Stomach smooth muscle (tissue), 2 donors: ENCODE data around the gene JARID2.

Experiments used
- H3K27ac ChIP-seq: one replicate; pipeline ENCODE4 v1.7.0; 2013; ENCODE audit warnings: mild to moderate bottlenecking, low read length, inconsistent platforms
- H3K27me3 ChIP-seq, 2 donors: one replicate each; pipeline ENCODE4 v1.7.0; 2013; ENCODE audit warnings: low read length in 2 of 2; ENCODE audit not compliant: insufficient read depth in 2 of 2, control insufficient read depth in 1 of 2
- H3K36me3 ChIP-seq, 2 donors: one replicate each; pipeline ENCODE4 v1.7.0; 2013; ENCODE audit warnings: low read length in 2 of 2; ENCODE audit not compliant: control insufficient read depth in 2 of 2, insufficient read depth in 2 of 2
- H3K4me1 ChIP-seq: one replicate; pipeline ENCODE4 v1.7.0; 2013; ENCODE audit warnings: low read length; ENCODE audit not compliant: control insufficient read depth, insufficient read depth
- H3K4me3 ChIP-seq, 2 donors: one replicate each; pipeline ENCODE4 v1.7.0; 2013; ENCODE audit warnings: low read length in 2 of 2
- H3K9ac ChIP-seq, 2 donors: one replicate each; pipeline ENCODE4 v1.7.0; 2013; ENCODE audit warnings: low read length in 2 of 2, mild to moderate bottlenecking in 1 of 2
- H3K9me3 ChIP-seq, 2 donors: one replicate each; pipeline ENCODE4 v1.7.0; 2013; ENCODE audit warnings: low read length in 2 of 2; ENCODE audit not compliant: control insufficient read depth in 2 of 2
- donor health status: healthy.
- donor health status: Pancreatic carcinoma.

Gene JARID2

DNA sequence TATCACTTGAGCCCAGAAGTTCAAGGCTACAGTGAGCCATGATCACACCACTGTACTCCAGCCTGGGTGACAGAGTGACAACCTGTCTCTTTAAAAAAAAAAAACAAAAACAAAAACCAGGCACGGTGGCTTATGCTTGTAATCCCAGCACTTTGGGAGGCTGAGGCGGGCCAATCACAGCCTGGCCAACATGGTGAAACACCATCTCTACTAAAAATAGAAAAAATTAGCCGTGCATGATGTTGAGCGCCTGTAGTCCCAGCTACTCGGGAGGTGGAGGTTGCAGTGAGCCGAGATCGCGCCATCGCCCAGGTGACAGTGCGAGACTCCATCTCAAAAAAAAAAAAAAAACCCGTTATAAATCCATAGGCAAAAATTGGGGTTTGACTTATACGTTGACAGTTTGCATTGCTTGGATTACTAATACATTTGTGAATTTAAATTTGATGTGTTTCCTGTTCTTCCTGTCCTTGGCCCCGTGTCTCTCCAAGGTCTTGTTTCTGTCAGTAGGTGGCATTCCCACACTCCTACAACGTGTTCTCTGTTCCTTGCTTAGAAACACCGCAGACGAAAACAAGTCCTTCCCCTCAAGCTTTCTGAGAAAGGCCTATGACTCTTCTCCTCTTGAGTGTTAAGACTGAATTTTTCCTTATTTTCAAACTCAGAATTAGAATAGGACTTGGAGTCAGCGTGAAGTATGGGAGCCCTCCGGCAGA is 269.9 kb downstream of the JARID2 start:
- Histone ChIP-seq H3K9me3 (no peaks in the 10 kb centered on the region), H3K27ac (no peak overlapping the region), H3K36me3 (peaks cover 38 to 50% of the 10 kb centered on the region in 2 donors), H3K27me3 (no peaks in the 10 kb centered on the region), H3K4me1 (no peaks in the 10 kb centered on the region), H3K9ac (no peak overlapping the region), H3K4me3 (no peak overlapping the region)

DNA sequence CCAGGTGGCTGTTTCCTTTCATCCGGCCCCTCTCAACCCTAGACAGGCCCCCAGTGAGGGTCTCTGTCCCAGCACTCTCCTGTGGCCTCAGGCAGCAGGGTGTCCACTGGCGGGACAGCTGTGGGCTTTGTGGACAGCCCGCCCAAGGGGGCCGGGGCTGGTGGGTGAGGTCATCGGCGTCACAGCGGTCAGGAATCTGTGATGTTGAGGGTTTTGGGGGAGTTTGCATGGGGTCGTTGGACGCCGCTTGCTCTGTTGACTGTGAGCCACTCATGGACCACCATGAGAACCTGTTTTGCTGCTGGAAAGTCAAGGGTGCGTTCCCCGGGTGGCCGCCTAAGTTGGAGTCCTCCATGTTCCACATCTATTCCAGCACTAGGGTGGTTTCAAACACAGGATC is 270.5 kb downstream of the JARID2 start:
- Histone ChIP-seq H3K4me3 (no peak overlapping the region), H3K27ac (no peak overlapping the region), H3K27me3 (no peaks in the 10 kb centered on the region), H3K36me3 (peaks cover 34 to 51% of the 10 kb centered on the region in 2 donors), H3K9me3 (no peaks in the 10 kb centered on the region), H3K4me1 (no peaks in the 10 kb centered on the region), H3K9ac (no peak overlapping the region)

GRCh38 chr6:15516923-15517560 is 271.2 kb downstream of the JARID2 start:
- peaks cover 30 to 49% of the 10 kb centered on the region in 2 donors for H3K36me3 ChIP-seq
- H3K9ac ChIP-seq, result no peak overlapping the region

DNA sequence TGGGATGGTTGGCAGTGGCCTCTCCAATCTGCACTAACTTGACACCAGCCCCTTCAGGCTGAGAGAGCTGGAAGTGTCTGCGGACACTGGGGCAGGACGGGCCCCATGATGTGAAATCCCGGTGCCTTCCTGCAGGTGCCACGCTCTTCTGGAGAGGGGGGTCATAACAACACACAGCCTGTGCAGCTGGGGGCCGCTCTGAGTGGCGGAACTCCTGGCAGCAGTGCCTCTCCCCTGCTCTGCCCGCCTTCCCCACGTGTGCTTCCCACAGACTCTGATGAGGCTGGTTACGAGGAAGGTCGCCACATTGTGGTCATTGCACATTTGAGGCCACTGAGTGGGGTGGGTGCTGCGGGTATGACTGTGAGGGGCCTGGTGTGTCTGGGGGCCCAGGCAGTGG is 271.7 kb downstream of the JARID2 start:
- peaks cover 29 to 46% of the 10 kb centered on the region in 2 donors for H3K36me3 ChIP-seq

More at GRCh38 chr6:15516923-15517560, 271.2 kb downstream of the JARID2 start:
- H3K4me1 ChIP-seq, result peaks cover 1% of the 10 kb centered on the region
- H3K27ac ChIP-seq, result no peak overlapping the region
- no peaks in the 10 kb centered on the region for H3K27me3 ChIP-seq
- no peak overlapping the region for H3K4me3 ChIP-seq
- H3K9me3 ChIP-seq, result no peaks in the 10 kb centered on the region

DNA sequence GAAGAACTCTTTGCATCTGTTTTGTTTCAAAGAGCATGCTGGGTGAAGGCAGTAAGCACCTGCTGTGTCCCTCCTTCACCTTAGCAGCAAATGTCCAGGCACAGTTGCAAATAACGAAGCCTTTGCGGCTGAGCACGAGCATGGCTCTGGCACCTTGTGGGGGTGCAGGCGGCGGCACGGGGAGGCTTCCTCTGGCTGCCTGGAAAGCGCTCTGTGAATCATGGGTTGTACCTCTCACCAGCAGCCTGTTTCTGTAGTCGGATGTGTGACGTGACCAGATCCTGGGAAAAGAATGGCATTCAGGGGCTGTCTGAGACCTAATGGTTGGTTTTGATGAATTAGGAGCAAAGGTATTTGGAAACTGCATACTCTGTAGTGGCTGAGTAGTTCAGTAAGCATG is 272.2 kb downstream of the JARID2 start:
- H3K4me1 ChIP-seq, result peaks cover 6% of the 10 kb centered on the region
- no peak overlapping the region for H3K4me3 ChIP-seq
- peaks cover 29 to 47% of the 10 kb centered on the region in 2 donors for H3K36me3 ChIP-seq
- H3K27me3 ChIP-seq, result no peaks in the 10 kb centered on the region
- H3K9ac ChIP-seq, result no peak overlapping the region
- no peaks in the 10 kb centered on the region for H3K9me3 ChIP-seq
- no peak overlapping the region for H3K27ac ChIP-seq

More for the DNA sequence above, 271.7 kb downstream of the JARID2 start:
- no peaks in the 10 kb centered on the region for H3K27me3 ChIP-seq
- no peak overlapping the region for H3K4me3 ChIP-seq
- H3K9me3 ChIP-seq, result no peaks in the 10 kb centered on the region
- no peak overlapping the region for H3K27ac ChIP-seq
- peaks cover 6% of the 10 kb centered on the region for H3K4me1 ChIP-seq
- no peak overlapping the region for H3K9ac ChIP-seq

- no peaks in the 10 kb centered on the region for H3K9me3 ChIP-seq
- peaks cover 6% of the 10 kb centered on the region for H3K4me1 ChIP-seq
- no peaks in the 10 kb centered on the region for H3K27me3 ChIP-seq
- H3K9ac ChIP-seq, result no peak overlapping the region
- no peak overlapping the region for H3K27ac ChIP-seq
- no peak overlapping the region for H3K4me3 ChIP-seq
- peaks cover 31 to 46% of the 10 kb centered on the region in 2 donors for H3K36me3 ChIP-seq
These were observed 273.0 kb downstream of the JARID2 start for GRCh38 chr6:15518878-15519277.

DNA sequence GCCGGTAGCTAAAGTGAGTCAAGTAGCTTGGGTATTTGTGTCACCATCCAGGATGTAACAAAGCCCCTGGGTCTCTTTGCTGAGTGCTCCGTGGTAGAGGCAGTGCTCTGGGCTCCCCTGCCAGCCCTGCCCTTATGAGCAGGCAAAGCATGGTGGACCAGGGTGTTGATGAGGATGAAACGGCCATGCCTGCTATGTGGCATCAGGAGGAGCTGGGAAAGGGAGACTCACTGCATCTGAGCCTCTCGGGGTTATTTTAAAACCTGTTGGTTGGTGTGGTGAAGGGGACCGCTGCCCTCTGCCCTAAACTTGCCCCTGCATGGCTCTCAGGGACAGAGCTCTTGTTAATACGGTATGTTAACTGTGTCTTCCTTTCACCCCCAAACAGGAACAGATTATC is 273.8 kb downstream of the JARID2 start:
- peaks cover 6% of the 10 kb centered on the region for H3K4me1 ChIP-seq
- peaks cover 32 to 47% of the 10 kb centered on the region in 2 donors for H3K36me3 ChIP-seq
- no peak overlapping the region for H3K27ac ChIP-seq
- H3K4me3 ChIP-seq, result no peak overlapping the region
- H3K9me3 ChIP-seq, result no peaks in the 10 kb centered on the region
- H3K9ac ChIP-seq, result no peak overlapping the region
- H3K27me3 ChIP-seq, result no peaks in the 10 kb centered on the region

GRCh38 chr6:15520626-15521203 is 274.8 kb downstream of the JARID2 start:
- no peak overlapping the region for H3K27ac ChIP-seq
- peaks cover 6% of the 10 kb centered on the region for H3K4me1 ChIP-seq
- H3K36me3 ChIP-seq, result peaks cover 29 to 47% of the 10 kb centered on the region in 2 donors
- no peaks in the 10 kb centered on the region for H3K9me3 ChIP-seq
- no peaks in the 10 kb centered on the region for H3K27me3 ChIP-seq
- H3K9ac ChIP-seq, result no peak overlapping the region
- H3K4me3 ChIP-seq, result no peak overlapping the region

DNA sequence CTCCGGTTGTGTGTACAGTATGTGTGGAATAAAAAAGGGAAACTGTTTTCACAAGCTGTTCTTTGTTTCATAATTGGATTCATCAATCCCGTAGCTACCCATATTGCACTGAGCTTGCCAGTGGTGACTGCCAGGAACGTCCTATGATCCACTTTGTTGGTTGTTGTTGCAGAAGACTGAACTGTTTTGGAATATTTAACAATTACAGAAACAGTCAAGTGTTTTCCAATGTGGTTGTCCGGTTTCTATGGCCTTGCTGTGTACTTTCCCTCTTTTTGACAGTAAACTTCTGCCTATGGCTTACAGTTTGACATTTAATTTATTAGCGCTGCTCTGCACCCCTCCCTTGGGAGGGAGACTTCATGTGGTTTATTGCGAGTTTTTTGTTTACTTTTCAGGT is 275.7 kb downstream of the JARID2 start:
- peaks cover 33 to 44% of the 10 kb centered on the region in 2 donors for H3K36me3 ChIP-seq

GRCh38 chr6:15522026-15522425 is 276.2 kb downstream of the JARID2 start:
- Histone ChIP-seq H3K9ac (no peak overlapping the region), H3K27ac (peak overlapping the region; percentile 24), H3K4me3 (no peak overlapping the region), H3K4me1 (peaks cover 6% of the 10 kb centered on the region), H3K9me3 (no peaks in the 10 kb centered on the region), H3K36me3 (peaks cover 33 to 40% of the 10 kb centered on the region in 2 donors), H3K27me3 (no peaks in the 10 kb centered on the region)

More for the DNA sequence above, 275.7 kb downstream of the JARID2 start:
- H3K9ac ChIP-seq, result no peak overlapping the region
- H3K9me3 ChIP-seq, result no peaks in the 10 kb centered on the region
- H3K27ac ChIP-seq, result no peak overlapping the region
- peaks cover 6% of the 10 kb centered on the region for H3K4me1 ChIP-seq
- no peak overlapping the region for H3K4me3 ChIP-seq
- no peaks in the 10 kb centered on the region for H3K27me3 ChIP-seq
